PC-9 (cell line): Measurements from ENCODE around the gene TLE4. TPM values are rescaled to one million over a fixed set of nuclear protein-coding genes. Genes with fewer than 3 reads are reported as not detected.

Source experiments
- BruUV-seq: library from RNA; stranded (reverse); fragments of 400-500 nt; replicated peaks from 2 replicates; lab custom pipeline; 2021; lab: Mats Ljungman, UMichigan
- CTCF ChIA-PET: fragments of 300-600 bp; sonication (Branson Sonifier 250); formaldehyde crosslinking; loops from one replicate; lab custom pipeline; 2022; ENCODE audit warnings: antibody characterized with exemption; lab: Charles Lee
- POLR2A ChIA-PET: fragments of 300-600 bp; sonication (Branson Sonifier 250); formaldehyde crosslinking; loops from one replicate; lab custom pipeline; 2022; ENCODE audit warnings: antibody characterized with exemption; ENCODE audit not compliant: unreplicated experiment; lab: Charles Lee
- DNase-seq, 2 experiments: peaks; one replicate each; pipeline versions ENCODE4 v3.0.0 to v3.0.0-alpha.2; 2015 to 2022; ENCODE audit warnings: mixed read lengths in 1 of 2
- H2AFZ ChIP-seq: fragments of 200-600 bp; sonication (generic); 2 replicates; pipeline ENCODE4 v1.8.1; 2017; ENCODE audit warnings: antibody characterized with exemption
- H3F3A ChIP-seq: fragments of 200-600 bp; sonication (generic); 2 replicates; pipeline ENCODE4 v1.8.1; 2017; ENCODE audit warnings: antibody characterized with exemption, mild to moderate bottlenecking, low read depth; ENCODE audit not compliant: insufficient read depth
- H3K27ac ChIP-seq: fragments of 200-600 bp; sonication (generic); 2 replicates; pipeline ENCODE4 v1.6.1; 2016; ENCODE audit warnings: mixed run types
- H3K27me3 ChIP-seq: fragments of 200-600 bp; sonication (generic); 2 replicates; pipeline ENCODE4 v1.6.1; 2016; ENCODE audit warnings: low read depth, mixed run types; ENCODE audit not compliant: insufficient read depth
- H3K36me3 ChIP-seq: fragments of 200-600 bp; sonication (generic); 2 replicates; pipeline ENCODE4 v1.6.1; 2016; ENCODE audit warnings: low read depth, mixed run types
- H3K4me1 ChIP-seq: fragments of 200-600 bp; sonication (generic); replicated peaks from 2 replicates; pipeline ENCODE4 v1.6.1; 2016; ENCODE audit warnings: mixed run types; ENCODE audit not compliant: insufficient read depth
- H3K4me2 ChIP-seq: fragments of 200-600 bp; sonication (generic); 2 replicates; pipeline ENCODE4 v1.6.1; 2017; ENCODE audit warnings: mixed run types
- H3K4me3 ChIP-seq: fragments of 200-600 bp; sonication (generic); 2 replicates; pipeline ENCODE4 v1.6.1; 2016; ENCODE audit warnings: mixed run types
- H3K79me2 ChIP-seq: fragments of 200-600 bp; sonication (generic); 2 replicates; pipeline ENCODE4 v1.6.1; 2017; ENCODE audit warnings: low read depth, mixed run types
- H3K9me2 ChIP-seq: fragments of 200-600 bp; sonication (generic); 2 replicates; pipeline ENCODE4 v1.8.1; 2017; ENCODE audit warnings: mild to moderate bottlenecking; ENCODE audit not compliant: insufficient read depth
- H3K9me3 ChIP-seq: fragments of 200-600 bp; sonication (generic); 2 replicates; pipeline ENCODE4 v1.8.1; 2016; ENCODE audit warnings: low read depth; ENCODE audit not compliant: insufficient read depth
- H4K20me1 ChIP-seq: fragments of 200-600 bp; sonication (generic); 2 replicates; pipeline ENCODE4 v1.8.1; 2017; ENCODE audit not compliant: insufficient read depth
- CTCF ChIP-seq: fragments of 200-600 bp; sonication (generic); conservative IDR thresholded peaks from 2 replicates; pipeline ENCODE4 v1.6.1; 2017; ENCODE audit warnings: mixed run types, antibody characterized with exemption, mild to moderate bottlenecking, moderate library complexity
- EZH2 ChIP-seq: fragments of 200-600 bp; sonication (generic); IDR thresholded peaks from 2 replicates; pipeline ENCODE4 v1.8.0; 2017; ENCODE audit warnings: antibody characterized with exemption, low read depth
- intact Hi-C: fragments of 100-400 bp; cut with micrococcal nuclease; formaldehyde crosslinking; loops from one replicate; pipeline ENCODE4 v1.10.0; 2022; ENCODE audit not compliant: unreplicated experiment
- total RNA-seq: library from RNA; stranded (reverse); gene quantifications from 2 replicates; pipeline ENCODE4 v1.2.3, GENCODE V29; 2021

TLE4 gene
- total RNA-seq, 1 experiment from 2014 or later = not detected

- H3K4me1 ChIP-seq = no peaks in the 10 kb centered on the region
- TF ChIP-seq EZH2 = no peak
- no peak for TF ChIP-seq CTCF
- H3K27me3 ChIP-seq = no peaks in the 10 kb centered on the region
- no peak overlapping the region for H3K27ac ChIP-seq
- H3K36me3 ChIP-seq = no peaks in the 10 kb centered on the region
- H3K4me2 ChIP-seq = no peak overlapping the region
- H3K79me2 ChIP-seq = no peaks in the 10 kb centered on the region
- ChIA-PET POLR2A (interaction anchor here (0.6 kb wide), 1 partner anchor 1163 kb away, joined by 6 read pairs; no protein-coding TSS in a partner anchor), CTCF (no interaction called here)
- H4K20me1 ChIP-seq = no peaks in the 10 kb centered on the region
- H3K9me2 ChIP-seq = no peaks in the 10 kb centered on the region
- BruUV-seq = no TSS peak
- DNase-seq = no peak
- intact Hi-C loops = no loop called here
- no peak overlapping the region for H3K4me3 ChIP-seq
- H2AFZ ChIP-seq = no peak overlapping the region
- H3F3A ChIP-seq = no peaks in the 10 kb centered on the region
- H3K9me3 ChIP-seq = no peaks in the 10 kb centered on the region
These were observed 7.7 kb upstream of the TLE4 start for GRCh38 chr9:79564105-79564504.

- POLR2A ChIA-PET = no interaction called here
- intact Hi-C loops = no loop called here
- no peak for TF ChIP-seq EZH2
- no peak for TF ChIP-seq CTCF
- Histone ChIP-seq H3K4me1 (no peaks in the 10 kb centered on the region), H3K79me2 (no peaks in the 10 kb centered on the region), H3K4me2 (no peak overlapping the region), H3K36me3 (no peaks in the 10 kb centered on the region), H3K27me3 (no peaks in the 10 kb centered on the region), H3K9me2 (no peaks in the 10 kb centered on the region), H3F3A (no peaks in the 10 kb centered on the region), H3K9me3 (no peaks in the 10 kb centered on the region), H4K20me1 (no peaks in the 10 kb centered on the region), H3K4me3 (no peak overlapping the region), H2AFZ (no peak overlapping the region), H3K27ac (no peak overlapping the region)
- CTCF ChIA-PET = no interaction called here
- BruUV-seq = no TSS peak
- no peak for DNase-seq
These were observed 6.5 kb upstream of the TLE4 start for GRCh38 chr9:79565245-79565644.

GRCh38 chr9:79567671-79568098 is 4.1 kb upstream of the TLE4 start:
- BruUV-seq = no TSS peak
- Histone ChIP-seq H3K9me2 (no peaks in the 10 kb centered on the region), H3K27ac (no peak overlapping the region), H3K79me2 (no peaks in the 10 kb centered on the region), H3F3A (no peaks in the 10 kb centered on the region), H3K36me3 (no peaks in the 10 kb centered on the region), H3K4me3 (no peak overlapping the region), H3K4me1 (no peaks in the 10 kb centered on the region), H3K9me3 (no peaks in the 10 kb centered on the region; the same call in 1 of the 2 replicates), H2AFZ (no peak overlapping the region), H4K20me1 (no peaks in the 10 kb centered on the region), H3K27me3 (no peaks in the 10 kb centered on the region), H3K4me2 (no peak overlapping the region)
- TF ChIP-seq CTCF (no peak), EZH2 (no peak)
- intact Hi-C loops = no loop called here
- ChIA-PET CTCF (no interaction called here), POLR2A (no interaction called here)
- no peak for DNase-seq
